ENCODE results near the gene TMEM87B. TPM values are rescaled to one million over a fixed set of nuclear protein-coding genes. Genes with fewer than 3 reads are reported as not detected.

The TMEM87B gene
- total RNA-seq, 1 experiment from 2014 or later, result 10.5 TPM

DNA sequence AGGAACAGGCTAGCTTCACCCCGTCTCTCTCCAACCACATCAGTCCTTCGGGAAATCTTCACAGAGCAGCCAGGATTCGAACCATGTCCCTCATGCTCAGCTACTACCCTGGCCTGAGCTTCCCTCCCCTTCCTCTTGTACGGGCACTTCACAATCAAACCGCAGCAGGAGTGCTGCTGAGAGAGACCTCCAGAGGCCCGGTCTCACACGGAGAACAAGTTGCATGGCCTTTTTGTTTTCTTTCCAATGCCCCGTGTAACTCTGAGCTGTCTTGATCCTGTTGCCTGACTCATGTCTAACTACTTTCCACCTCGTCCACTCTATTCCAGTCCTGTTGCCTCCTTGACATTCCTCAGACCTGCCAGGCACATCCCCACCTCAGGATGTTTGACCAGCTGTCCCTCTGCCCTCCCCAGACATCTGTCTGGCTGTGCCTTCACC, 108.5 kb downstream of the TMEM87B start:
- Histone ChIP-seq H3K18ac (ENCODE audit: insufficient read length, low read depth, low read length) (no peak overlapping the region), H4K8ac (replicated peaks; ENCODE audit: insufficient read length, low read depth, low read length) (no peak overlapping the region), H2BK5ac (ENCODE audit: insufficient read length, low read length) (no peak overlapping the region), H3K4me1 (ENCODE audit: insufficient read depth, low read length) (no peaks in the 10 kb centered on the region), H3K4ac (ENCODE audit: low read depth, low read length) (no peak overlapping the region), H3K23ac (ENCODE audit: insufficient read length, low read depth, low read length) (no peak overlapping the region), H2BK20ac (ENCODE audit: low read depth, low read length, poor library complexity, severe bottlenecking) (no peak overlapping the region), H2BK120ac (ENCODE audit: low read depth, low read length, poor library complexity, severe bottlenecking) (no peak overlapping the region), H4K91ac (ENCODE audit: insufficient read length, low read depth, low read length) (no peak overlapping the region), H4K5ac (ENCODE audit: insufficient read length, low read depth, low read length) (no peak overlapping the region), H3T11ph (ENCODE audit: low read length) (no peak overlapping the region), H3K79me1 (ENCODE audit: insufficient read depth, low read depth, low read length, poor library complexity, severe bottlenecking) (no peaks in the 10 kb centered on the region), H3K14ac (ENCODE audit: insufficient read depth, low read length) (no peak overlapping the region; the same call in 1 of the 2 replicates), H3K9me3 (ENCODE audit: control insufficient read depth, low read depth, low read length) (no peaks in the 10 kb centered on the region), H3K56ac (ENCODE audit: insufficient read length, low read depth, low read length) (no peak overlapping the region), H3K27ac (ENCODE audit: insufficient read length, low read depth, low read length) (no peak overlapping the region), H3K27me3 (ENCODE audit: insufficient read depth, low read length) (no peaks in the 10 kb centered on the region), H4K20me1 (ENCODE audit: control insufficient read depth, insufficient read depth, insufficient read length) (peaks cover 6% of the 10 kb centered on the region), H2AFZ (ENCODE audit: low read length) (no peak overlapping the region), H2BK12ac (ENCODE audit: insufficient read length, low read depth, low read length) (no peak overlapping the region), H3K4me2 (ENCODE audit: insufficient read depth, insufficient read length, low read length) (no peak overlapping the region), H2BK15ac (ENCODE audit: low read depth, low read length) (no peak overlapping the region), H3K79me2 (ENCODE audit: insufficient read depth, low read length) (no peaks in the 10 kb centered on the region), H3K23me2 (ENCODE audit: insufficient read length, low read depth, low read length, poor library complexity, severe bottlenecking) (no peaks in the 10 kb centered on the region), H2AK5ac (ENCODE audit: insufficient read length, low read length) (no peak overlapping the region), H3K9ac (ENCODE audit: extremely low read depth, insufficient read length, low read length) (no peak overlapping the region)
- Mint-ChIP-seq H3K36me3 (ENCODE audit: insufficient read depth in 1 of 3, low read depth in 3 of 3) (no peaks in the 10 kb centered on the region), H3K27me3 (ENCODE audit: low read depth) (no peaks in the 10 kb centered on the region; the same call in 1 of the 2 replicates), H3K4me1 (peaks cover 4 to 7% of the 10 kb centered on the region in 2 experiments; a peak in 3 of 4 replicates), H3K4me3 (no peak overlapping the region), H3K27ac (no peak overlapping the region), H3K9me3 (no peaks in the 10 kb centered on the region)
- DNase-seq, result peak; percentile 20
- TF ChIP-seq, protein P1, sequence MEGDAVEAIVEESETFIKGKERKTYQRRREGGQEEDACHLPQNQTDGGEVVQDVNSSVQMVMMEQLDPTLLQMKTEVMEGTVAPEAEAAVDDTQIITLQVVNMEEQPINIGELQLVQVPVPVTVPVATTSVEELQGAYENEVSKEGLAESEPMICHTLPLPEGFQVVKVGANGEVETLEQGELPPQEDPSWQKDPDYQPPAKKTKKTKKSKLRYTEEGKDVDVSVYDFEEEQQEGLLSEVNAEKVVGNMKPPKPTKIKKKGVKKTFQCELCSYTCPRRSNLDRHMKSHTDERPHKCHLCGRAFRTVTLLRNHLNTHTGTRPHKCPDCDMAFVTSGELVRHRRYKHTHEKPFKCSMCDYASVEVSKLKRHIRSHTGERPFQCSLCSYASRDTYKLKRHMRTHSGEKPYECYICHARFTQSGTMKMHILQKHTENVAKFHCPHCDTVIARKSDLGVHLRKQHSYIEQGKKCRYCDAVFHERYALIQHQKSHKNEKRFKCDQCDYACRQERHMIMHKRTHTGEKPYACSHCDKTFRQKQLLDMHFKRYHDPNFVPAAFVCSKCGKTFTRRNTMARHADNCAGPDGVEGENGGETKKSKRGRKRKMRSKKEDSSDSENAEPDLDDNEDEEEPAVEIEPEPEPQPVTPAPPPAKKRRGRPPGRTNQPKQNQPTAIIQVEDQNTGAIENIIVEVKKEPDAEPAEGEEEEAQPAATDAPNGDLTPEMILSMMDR (conservative IDR thresholded peaks at IDR 0.05), result no peak
- WGBS (ENCODE audit: extremely low coverage, insufficient read length, low lambda C conversion rate), result no CpG with 5 or more reads among the region's 9 CpGs
